HG03135 (cell line): ENCODE results near the gene FAXDC2.

Experiments
- ATAC-seq: cut with Tn5 transposase; IDR thresholded peaks from one replicate; pipeline ENCODE4 v1.9.1; 2021; ENCODE audit warnings: mild to moderate bottlenecking, moderate library complexity; ENCODE audit not compliant: unreplicated experiment

FAXDC2 gene

GRCh38 chr5:154801083-154801482, 49.3 kb downstream of the FAXDC2 start:
- ATAC-seq = no peak

- no peak for ATAC-seq
Measured at GRCh38 chr5:154800582-154800981, 49.8 kb downstream of the FAXDC2 start.

GRCh38 chr5:154797762-154798161, 52.6 kb downstream of the FAXDC2 start:
- ATAC-seq = no peak

GRCh38 chr5:154795235-154795596, 55.2 kb downstream of the FAXDC2 start:
- no peak for ATAC-seq

- no peak for ATAC-seq
Measured at GRCh38 chr5:154794525-154795234, 55.7 kb downstream of the FAXDC2 start.

GRCh38 chr5:154793599-154794524, 56.5 kb downstream of the FAXDC2 start:
- ATAC-seq = no peak

GRCh38 chr5:154791535-154791934, 58.9 kb downstream of the FAXDC2 start:
- peak; percentile 76 for ATAC-seq

GRCh38 chr5:154788212-154788611, 62.2 kb downstream of the FAXDC2 start:
- ATAC-seq = no peak

GRCh38 chr5:154786414-154786813, 64.0 kb downstream of the FAXDC2 start:
- ATAC-seq = no peak

- ATAC-seq = no peak
Measured at GRCh38 chr5:154784856-154785255, 65.5 kb downstream of the FAXDC2 start.

- ATAC-seq = peak; percentile 64
Measured at GRCh38 chr5:154783774-154784460, 66.5 kb downstream of the FAXDC2 start.

GRCh38 chr5:154782812-154783592, 67.4 kb downstream of the FAXDC2 start:
- peak; percentile 3 for ATAC-seq

- no peak for ATAC-seq
Measured at GRCh38 chr5:154782326-154782725, 68.1 kb downstream of the FAXDC2 start.

GRCh38 chr5:154780128-154780527, 70.3 kb downstream of the FAXDC2 start:
- ATAC-seq = no peak

GRCh38 chr5:154779105-154779504, 71.3 kb downstream of the FAXDC2 start:
- no peak for ATAC-seq

GRCh38 chr5:154778534-154778933, 71.9 kb downstream of the FAXDC2 start:
- no peak for ATAC-seq

GRCh38 chr5:154776167-154776566, 74.2 kb downstream of the FAXDC2 start:
- ATAC-seq = no peak

- ATAC-seq = no peak
Measured at GRCh38 chr5:154773326-154773725, 77.1 kb downstream of the FAXDC2 start.

GRCh38 chr5:154771383-154771901, 79.0 kb downstream of the FAXDC2 start:
- no peak for ATAC-seq

- ATAC-seq = no peak
Measured at GRCh38 chr5:154770111-154770510, 80.3 kb downstream of the FAXDC2 start.
